NT2/D1 (cell line): ENCODE results near the gene DPP3.

Source experiments
- DNase-seq: peaks from one replicate; pipeline ENCODE4 v3.0.0-alpha.2; 2011; ENCODE audit warnings: low read depth, low spot score
- H3K27me3 ChIP-seq: 2 replicates; pipeline ENCODE4 v1.6.0; 2011; ENCODE audit warnings: mild to moderate bottlenecking; ENCODE audit not compliant: insufficient read length, insufficient read depth
- H3K36me3 ChIP-seq: 2 replicates; pipeline ENCODE4 v1.6.1; 2011; ENCODE audit warnings: mild to moderate bottlenecking, low read length, mixed read lengths; ENCODE audit not compliant: insufficient read depth, insufficient read length
- H3K4me1 ChIP-seq: 2 replicates; pipeline ENCODE4 v1.5.1; 2011; ENCODE audit not compliant: insufficient read depth, insufficient read length
- H3K4me3 ChIP-seq: 2 replicates; pipeline ENCODE4 v1.5.1; 2011; ENCODE audit warnings: low read depth; ENCODE audit not compliant: insufficient read length
- H3K9ac ChIP-seq: 2 replicates; pipeline ENCODE4 v1.6.0; 2011; ENCODE audit warnings: low read depth; ENCODE audit not compliant: insufficient read length
- H3K9me3 ChIP-seq: 2 replicates; pipeline ENCODE4 v1.5.1; 2011; ENCODE audit warnings: mild to moderate bottlenecking, low read length; ENCODE audit not compliant: insufficient read depth
- SUZ12 ChIP-seq: IDR thresholded peaks from 2 replicates; pipeline ENCODE4 v1.6.1; 2011; ENCODE audit not compliant: insufficient read length, insufficient read depth; ENCODE audit errors: extremely low read depth
- YY1 ChIP-seq: IDR thresholded peaks from 2 replicates; pipeline ENCODE4 v1.6.1; 2011; ENCODE audit not compliant: insufficient read length, insufficient read depth
- ZNF274 ChIP-seq: IDR thresholded peaks from 2 replicates; pipeline ENCODE4 v1.6.1; 2011; ENCODE audit warnings: mild to moderate bottlenecking, low read depth, low read length

Gene DPP3

DNA sequence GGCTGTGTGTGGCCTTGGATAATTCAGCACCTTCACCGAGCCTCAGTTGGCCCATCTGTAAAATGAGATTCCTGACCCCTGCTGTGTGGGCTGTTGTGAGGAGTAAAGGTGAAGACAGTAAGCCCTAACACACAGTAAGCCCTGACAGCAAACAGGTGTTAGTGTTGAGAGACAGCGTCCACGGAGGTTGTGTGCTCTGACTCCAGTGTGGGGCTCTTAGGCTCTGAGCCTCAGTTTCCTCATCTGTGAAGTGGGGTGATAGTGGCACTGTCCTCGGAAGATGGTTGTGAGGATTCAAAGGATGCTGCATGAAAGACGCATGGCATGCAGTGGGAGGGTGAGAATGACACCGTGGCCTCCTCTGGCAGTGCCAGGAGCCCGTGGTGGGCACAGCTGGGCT, 14.2 kb downstream of the DPP3 start:
- Histone ChIP-seq H3K9ac (no peak overlapping the region), H3K4me1 (peaks cover 9% of the 10 kb centered on the region), H3K36me3 (peaks cover 72% of the 10 kb centered on the region), H3K4me3 (no peak overlapping the region), H3K9me3 (no peaks in the 10 kb centered on the region), H3K27me3 (no peaks in the 10 kb centered on the region)
- DNase-seq = no peak
- no peak for TF ChIP-seq SUZ12
- no peak for TF ChIP-seq YY1
- no peak for TF ChIP-seq ZNF274

DNA sequence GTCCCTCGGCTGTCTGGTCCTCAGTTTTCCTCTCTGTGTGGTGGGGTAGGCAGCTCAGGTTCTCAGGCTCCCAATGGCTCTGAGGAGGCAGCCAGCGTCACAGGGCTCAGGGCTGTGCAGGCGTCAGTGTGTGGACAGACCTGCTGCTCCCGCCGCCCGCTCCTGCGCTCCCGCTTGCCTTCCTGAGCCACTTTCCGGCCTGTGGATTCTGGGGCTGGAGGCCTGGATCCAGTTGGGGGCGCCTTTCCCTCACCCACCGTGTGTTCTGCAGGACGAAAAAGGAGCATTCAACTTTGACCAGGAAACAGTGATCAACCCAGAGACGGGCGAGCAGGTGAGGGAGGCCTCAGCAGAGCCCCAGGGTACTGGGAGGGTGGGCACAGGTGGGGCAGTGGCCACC, 14.7 kb downstream of the DPP3 start:
- no peaks in the 10 kb centered on the region for H3K27me3 ChIP-seq
- DNase-seq = no peak
- no peaks in the 10 kb centered on the region for H3K9me3 ChIP-seq
- TF ChIP-seq SUZ12 (no peak), YY1 (no peak), ZNF274 (no peak)
- H3K4me1 ChIP-seq = peaks cover 6% of the 10 kb centered on the region
- no peak overlapping the region for H3K4me3 ChIP-seq
- peaks cover 70% of the 10 kb centered on the region for H3K36me3 ChIP-seq
- H3K9ac ChIP-seq = no peak overlapping the region

DNA sequence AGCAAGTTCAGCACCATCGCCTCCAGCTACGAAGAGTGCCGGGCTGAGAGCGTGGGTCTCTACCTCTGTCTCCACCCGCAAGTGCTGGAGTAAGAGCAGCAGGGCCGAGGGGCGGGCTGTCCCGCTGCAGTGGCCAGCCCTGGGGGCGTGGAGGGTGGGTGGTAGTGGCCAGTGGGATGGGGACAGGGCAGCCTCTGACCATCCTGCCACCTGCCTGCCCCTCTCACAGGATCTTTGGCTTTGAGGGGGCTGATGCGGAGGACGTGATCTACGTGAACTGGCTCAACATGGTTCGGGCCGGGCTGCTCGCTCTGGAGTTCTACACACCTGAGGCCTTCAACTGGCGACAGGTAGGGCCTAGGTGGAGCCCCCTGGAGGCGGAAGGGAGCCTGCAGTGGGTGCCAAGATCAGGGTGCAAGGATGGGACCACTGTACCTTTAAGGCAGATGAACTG, 15.2 kb downstream of the DPP3 start:
- Histone ChIP-seq H3K36me3 (peaks cover 70% of the 10 kb centered on the region), H3K9ac (no peak overlapping the region), H3K4me3 (no peak overlapping the region), H3K27me3 (no peaks in the 10 kb centered on the region), H3K4me1 (peaks cover 6% of the 10 kb centered on the region), H3K9me3 (no peaks in the 10 kb centered on the region)
- no peak for DNase-seq
- TF ChIP-seq ZNF274 = no peak
- TF ChIP-seq YY1 = no peak
- no peak for TF ChIP-seq SUZ12

DNA sequence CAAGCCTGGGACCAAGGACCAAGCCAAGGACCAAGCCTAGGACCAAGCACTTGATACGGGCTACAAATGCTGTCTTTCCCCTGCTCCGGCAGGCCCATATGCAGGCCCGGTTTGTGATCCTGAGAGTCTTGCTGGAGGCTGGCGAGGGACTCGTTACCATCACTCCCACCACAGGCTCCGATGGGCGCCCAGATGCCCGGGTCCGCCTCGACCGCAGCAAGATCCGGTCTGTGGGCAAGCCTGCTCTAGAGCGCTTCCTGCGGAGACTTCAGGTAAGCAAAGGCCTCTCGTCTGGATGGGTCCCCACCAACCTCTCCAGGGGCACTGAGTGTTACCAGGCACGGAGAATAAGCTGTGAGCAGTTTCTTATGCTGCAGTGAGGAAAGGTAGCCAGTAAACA, 17.0 kb downstream of the DPP3 start:
- Histone ChIP-seq H3K27me3 (no peaks in the 10 kb centered on the region), H3K4me1 (peaks cover 1% of the 10 kb centered on the region), H3K9me3 (no peaks in the 10 kb centered on the region), H3K9ac (no peak overlapping the region), H3K4me3 (no peak overlapping the region), H3K36me3 (peaks cover 70% of the 10 kb centered on the region)
- DNase-seq = no peak
- no peak for TF ChIP-seq YY1
- TF ChIP-seq SUZ12 = no peak
- TF ChIP-seq ZNF274 = no peak

DNA sequence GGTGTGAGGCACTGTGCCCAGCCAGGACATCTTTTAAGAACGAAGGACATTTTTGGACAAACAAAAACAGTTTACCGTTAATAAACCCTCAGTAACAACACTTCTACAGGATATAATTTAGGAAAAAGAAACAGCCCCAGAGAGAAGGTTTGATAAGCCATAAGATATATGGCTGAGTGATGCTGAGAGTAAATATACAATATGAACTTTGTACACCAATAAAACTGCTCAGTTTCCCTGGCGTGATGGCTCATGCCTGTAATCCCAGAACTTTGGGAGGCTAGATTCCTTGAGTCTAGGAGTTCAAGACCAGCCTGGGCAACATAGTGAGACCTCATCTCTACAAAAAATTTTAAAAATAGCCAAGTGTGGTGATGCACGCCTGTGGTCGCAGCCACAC, 18.3 kb downstream of the DPP3 start:
- H3K9ac ChIP-seq = no peak overlapping the region
- H3K9me3 ChIP-seq = no peaks in the 10 kb centered on the region
- H3K4me1 ChIP-seq = no peaks in the 10 kb centered on the region
- H3K4me3 ChIP-seq = no peak overlapping the region
- TF ChIP-seq YY1 = no peak
- TF ChIP-seq SUZ12 = no peak
- TF ChIP-seq ZNF274 = no peak
- H3K27me3 ChIP-seq = no peaks in the 10 kb centered on the region
- DNase-seq = no peak
- peaks cover 57% of the 10 kb centered on the region for H3K36me3 ChIP-seq

DNA sequence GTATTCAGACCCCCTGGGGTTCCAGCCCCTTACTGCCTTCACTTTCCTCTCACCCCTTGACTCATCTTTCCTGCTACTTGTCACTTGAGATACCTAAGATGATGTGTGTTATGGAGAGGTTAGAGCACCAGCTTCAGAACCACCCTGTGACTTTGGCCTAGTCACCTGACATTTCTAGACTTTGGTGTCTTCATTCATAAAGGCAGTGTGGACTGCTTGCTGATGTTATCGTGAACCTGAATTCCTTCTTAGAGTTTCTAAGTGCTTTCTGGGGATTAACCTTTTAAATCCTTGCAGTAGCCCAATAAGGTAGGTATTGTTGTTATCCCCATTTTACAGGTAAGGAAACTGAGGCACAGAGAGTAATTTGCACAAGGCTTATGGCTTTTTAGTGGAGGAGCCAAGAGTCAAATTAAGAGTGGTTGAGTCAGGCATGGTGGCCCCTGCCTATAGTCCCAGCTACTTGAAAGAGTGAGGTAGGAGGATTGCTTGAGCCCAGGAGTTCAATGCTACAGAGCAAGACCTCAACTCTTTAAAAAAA, 25.1 kb downstream of the DPP3 start:
- Histone ChIP-seq H3K9me3 (no peaks in the 10 kb centered on the region), H3K4me3 (no peak overlapping the region), H3K4me1 (peaks cover 8% of the 10 kb centered on the region), H3K36me3 (peaks cover 53% of the 10 kb centered on the region), H3K9ac (no peak overlapping the region), H3K27me3 (no peaks in the 10 kb centered on the region)
- no peak for TF ChIP-seq SUZ12
- TF ChIP-seq ZNF274 = no peak
- no peak for TF ChIP-seq YY1
- no peak for DNase-seq

DNA sequence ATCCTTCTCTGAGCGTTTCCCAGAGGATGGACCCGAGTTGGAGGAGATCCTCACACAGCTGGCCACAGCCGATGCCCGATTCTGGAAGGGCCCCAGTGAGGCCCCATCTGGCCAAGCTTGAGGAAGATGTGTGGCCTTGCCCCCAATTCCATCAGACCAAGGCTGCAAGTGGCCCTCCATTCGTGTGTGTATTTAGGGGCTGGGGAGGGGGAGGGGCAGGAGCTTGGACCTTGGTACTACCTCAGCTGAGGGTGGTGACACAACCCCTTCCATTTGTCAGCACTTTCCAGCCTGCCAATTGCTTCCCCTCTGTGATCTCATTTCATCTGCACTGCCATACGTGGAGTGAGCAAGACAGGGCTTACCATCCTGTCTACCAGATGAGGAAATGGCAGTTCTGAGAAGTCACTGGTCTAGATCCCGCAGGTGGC, 28.9 kb downstream of the DPP3 start:
- Histone ChIP-seq H3K9me3 (no peaks in the 10 kb centered on the region), H3K27me3 (no peaks in the 10 kb centered on the region), H3K36me3 (peaks cover 59% of the 10 kb centered on the region), H3K4me1 (peaks cover 8% of the 10 kb centered on the region), H3K9ac (no peak overlapping the region), H3K4me3 (no peak overlapping the region)
- no peak for DNase-seq
- TF ChIP-seq ZNF274 (no peak), YY1 (no peak), SUZ12 (no peak)
